GM23338 (cell line): ENCODE results near the gene TRIM27. TPM values are rescaled to one million over a fixed set of nuclear protein-coding genes. Genes with fewer than 3 reads are reported as not detected.

Experiments used
- ATAC-seq: fragments of 200-7000 bp; cut with Tn5 transposase; 3 replicates; pipeline ENCODE4 v1.9.1; 2020
- DNase-seq: peaks from one replicate; pipeline ENCODE4 v3.0.0-alpha.2; 2015; ENCODE audit warnings: low spot score
- H2AFZ ChIP-seq: fragments of 200-600 bp; sonication (generic); 2 replicates; pipeline ENCODE4 v1.8.0; 2016; ENCODE audit warnings: antibody characterized with exemption, mild to moderate bottlenecking, moderate library complexity
- H3F3A ChIP-seq: fragments of 200-600 bp; sonication (generic); replicated peaks from 2 replicates; pipeline ENCODE4 v1.8.0; 2017; ENCODE audit warnings: antibody characterized with exemption, mixed run types, low read depth
- H3K27ac ChIP-seq: fragments of 200-600 bp; sonication (generic); 2 replicates; pipeline ENCODE4 v1.6.1; 2016; ENCODE audit warnings: low read depth
- H3K27me3 ChIP-seq: fragments of 200-600 bp; sonication (generic); 2 replicates; pipeline ENCODE4 v1.8.0; 2016; ENCODE audit warnings: mild to moderate bottlenecking, mixed run types, moderate library complexity; ENCODE audit not compliant: insufficient read depth
- H3K36me3 ChIP-seq: fragments of 200-600 bp; sonication (generic); 2 replicates; pipeline ENCODE4 v1.8.0; 2016; ENCODE audit warnings: mild to moderate bottlenecking; ENCODE audit not compliant: insufficient read depth
- H3K4me1 ChIP-seq: fragments of 200-600 bp; sonication (generic); 2 replicates; pipeline ENCODE4 v1.8.0; 2016; ENCODE audit warnings: mild to moderate bottlenecking, moderate library complexity; ENCODE audit not compliant: insufficient read depth
- H3K4me2 ChIP-seq: fragments of 200-600 bp; sonication (generic); 2 replicates; pipeline ENCODE4 v1.7.1; 2017; ENCODE audit warnings: mixed run types
- H3K4me3 ChIP-seq: fragments of 200-600 bp; sonication (generic); 2 replicates; pipeline ENCODE4 v1.6.1; 2016; ENCODE audit warnings: mixed run types
- H3K79me2 ChIP-seq: fragments of 200-600 bp; sonication (generic); replicated peaks from 2 replicates; pipeline ENCODE4 v1.8.0; 2017; ENCODE audit warnings: mild to moderate bottlenecking; ENCODE audit not compliant: insufficient read depth
- H3K9me2 ChIP-seq: fragments of 200-600 bp; sonication (generic); 2 replicates; pipeline ENCODE4 v1.8.0; 2017; ENCODE audit not compliant: insufficient read depth
- H4K20me1 ChIP-seq: fragments of 200-600 bp; sonication (generic); replicated peaks from 2 replicates; pipeline ENCODE4 v1.8.0; 2017; ENCODE audit warnings: mild to moderate bottlenecking; ENCODE audit not compliant: insufficient read depth
- H3K27ac Mint-ChIP-seq: 2 replicates; pipeline ENCODE4 v1.8.0; 2020; ENCODE audit warnings: inconsistent platforms, mild to moderate bottlenecking, moderate library complexity, mixed read lengths
- H3K27me3 Mint-ChIP-seq: 3 replicates; pipeline ENCODE4 v1.8.0; 2022; ENCODE audit warnings: low read depth, mild to moderate bottlenecking, moderate library complexity, mixed read lengths, inconsistent platforms; ENCODE audit not compliant: insufficient read depth, poor library complexity
- H3K36me3 Mint-ChIP-seq: 3 replicates; pipeline ENCODE4 v1.8.0; 2021; ENCODE audit warnings: low read depth, mild to moderate bottlenecking, inconsistent platforms, moderate library complexity, mixed read lengths
- H3K4me1 Mint-ChIP-seq: 3 replicates; pipeline ENCODE4 v1.8.0; 2020; ENCODE audit warnings: mild to moderate bottlenecking, inconsistent platforms, mixed read lengths
- H3K4me3 Mint-ChIP-seq: 3 replicates; pipeline ENCODE4 v1.8.0; 2021; ENCODE audit warnings: moderate library complexity, mild to moderate bottlenecking, inconsistent platforms, mixed read lengths
- H3K9me3 Mint-ChIP-seq: 3 replicates; pipeline ENCODE4 v1.8.0; 2020; ENCODE audit warnings: moderate library complexity, mild to moderate bottlenecking, inconsistent platforms, mixed read lengths
- CREB1 ChIP-seq: fragments of 250-450 bp; sonication (Bioruptor Pico); IDR thresholded peaks from 2 replicates; pipeline ENCODE4 v1.5.0; 2020; ENCODE audit warnings: low read depth, mild to moderate bottlenecking, moderate library complexity
- CTCF ChIP-seq, 2 experiments: fragments of 200-600 bp in 1 of 2; sonication (generic) in 1 of 2; conservative IDR thresholded peaks; 2 replicates each; pipeline versions ENCODE4 v1.5.1 to v1.6.1; 2016 to 2017; ENCODE audit warnings: antibody characterized with exemption in 2 of 2, low read depth in 2 of 2, mild to moderate bottlenecking in 2 of 2, moderate library complexity in 1 of 2
- ETS1 ChIP-seq: IDR thresholded peaks from 2 replicates; pipeline ENCODE4 v1.6.1; 2016; ENCODE audit warnings: antibody characterized with exemption
- EZH2 ChIP-seq: fragments of 200-600 bp; sonication (generic); IDR thresholded peaks from one replicate; pipeline ENCODE4 v1.8.0; 2017; ENCODE audit warnings: antibody characterized with exemption, mild to moderate bottlenecking, low read depth; ENCODE audit not compliant: unreplicated experiment
- EZH2phosphoT487 ChIP-seq: fragments of 200-600 bp; sonication (generic); IDR thresholded peaks from one replicate; pipeline ENCODE4 v1.8.1; 2018; ENCODE audit warnings: antibody characterized with exemption; ENCODE audit not compliant: unreplicated experiment
- JUNB ChIP-seq: IDR thresholded peaks from one replicate; pipeline ENCODE4 v1.6.1; 2016; ENCODE audit warnings: antibody characterized with exemption; ENCODE audit not compliant: unreplicated experiment
- NANOG ChIP-seq: IDR thresholded peaks from 2 replicates; pipeline ENCODE4 v1.6.1; 2016; ENCODE audit warnings: antibody characterized with exemption, borderline replicate concordance
- POLR2AphosphoS5 ChIP-seq: IDR thresholded peaks from 2 replicates; pipeline ENCODE4 v1.6.1; 2016; ENCODE audit warnings: antibody characterized with exemption, low read depth
- REST ChIP-seq: IDR thresholded peaks from one replicate; pipeline ENCODE4 v1.6.1; 2018; ENCODE audit warnings: antibody characterized with exemption; ENCODE audit not compliant: unreplicated experiment
- STAT1 ChIP-seq: IDR thresholded peaks from one replicate; pipeline ENCODE4 v1.6.1; 2016; ENCODE audit warnings: antibody characterized with exemption; ENCODE audit not compliant: unreplicated experiment
- ZNF114 ChIP-seq: fragments of 250-450 bp; sonication (Bioruptor Pico); IDR thresholded peaks from 2 replicates; pipeline ENCODE4 v1.5.0; 2020; ENCODE audit warnings: mild to moderate bottlenecking, moderate library complexity
- ZNF331 ChIP-seq: fragments of 250-450 bp; sonication (Bioruptor Pico); IDR thresholded peaks from 2 replicates; pipeline ENCODE4 v1.5.0; 2020; ENCODE audit warnings: low read depth, mild to moderate bottlenecking, moderate library complexity
- ZNF462 ChIP-seq: fragments of 250-450 bp; sonication (Bioruptor Pico); IDR thresholded peaks from 2 replicates; pipeline ENCODE4 v1.5.0; 2020; ENCODE audit warnings: mild to moderate bottlenecking, moderate library complexity
- polyA plus RNA-seq: library from polyadenylated mRNA; unstranded; fragments of >200 nt; fragmentation: Nextera tagmentation; extraction: Ambion mirVana; gene quantifications from 2 replicates; pipeline ENCODE4 v1.2.1, GENCODE V29; 2016
- total RNA-seq: library from RNA; depleted of rRNA; stranded (reverse); fragments of >200 nt; shearing (Covaris generic); gene quantifications from 2 replicates; pipeline ENCODE4 v1.2.3, GENCODE V29; 2014

Gene TRIM27
- total and polyA plus RNA-seq, 2 experiments from 2014 or later = 43.1 to 127 TPM

GRCh38 chr6:28892525-28892924, 31.3 kb downstream of the TRIM27 start:
- no peak for ATAC-seq
- H3K9me2 ChIP-seq = no peaks in the 10 kb centered on the region
- no peak overlapping the region for H2AFZ ChIP-seq
- no peaks in the 10 kb centered on the region for H4K20me1 ChIP-seq
- no peaks in the 10 kb centered on the region for H3K36me3 ChIP-seq
- H3K4me1 Mint-ChIP-seq = peaks cover 3% of the 10 kb centered on the region
- no peak overlapping the region for H3K4me2 ChIP-seq
- 0 out of 2 replicates have a peak, but pooled peaks cover 3% of the 10 kb centered on the region for H3F3A ChIP-seq
- no peaks in the 10 kb centered on the region for H3K79me2 ChIP-seq
- H3K4me1 ChIP-seq = peaks cover 3% of the 10 kb centered on the region; the same call in 1 of the 2 replicates
- peaks cover 7% of the 10 kb centered on the region; the same call in 2 of the 3 replicates for H3K9me3 Mint-ChIP-seq
- no peak overlapping the region for H3K27ac Mint-ChIP-seq
- H3K4me3 ChIP-seq = no peak overlapping the region
- DNase-seq = no peak
- H3K4me3 Mint-ChIP-seq = no peak overlapping the region
- no peaks in the 10 kb centered on the region for H3K27me3 ChIP-seq
- H3K27me3 Mint-ChIP-seq = peaks cover 18% of the 10 kb centered on the region
- TF ChIP-seq ZNF114 (CRISPR knock-in tag) = no peak
- no peak for TF ChIP-seq ZNF331
- no peak for TF ChIP-seq STAT1
- no peak for TF ChIP-seq CTCF (conservative IDR thresholded peaks at IDR 0.05; ENCODE audit: low read depth in 2 of 2)
- TF ChIP-seq POLR2AphosphoS5 = no peak
- no peak for TF ChIP-seq ZNF462 (CRISPR knock-in tag)
- no peak for TF ChIP-seq NANOG
- no peak for TF ChIP-seq CREB1
- no peak for TF ChIP-seq REST
- no peak for TF ChIP-seq EZH2phosphoT487
- TF ChIP-seq JUNB = no peak
- no peak for TF ChIP-seq EZH2
- TF ChIP-seq ETS1 = no peak
- H3K27ac ChIP-seq = no peak overlapping the region
- H3K36me3 Mint-ChIP-seq = peaks cover 3% of the 10 kb centered on the region; the same call in 1 of the 3 replicates
